IPS DF 4.7 (cell line): Measurements from ENCODE around the gene WWOX.
"Not testable (repeated sequence)": the region's sequence is repeated elsewhere in the genome, so short reads cannot be mapped to it uniquely, and the experiment has no call there.

ENCODE experiments used
- DNase-seq: peaks from one replicate; pipeline ENCODE4 v3.0.0-alpha.2; 2013; ENCODE audit warnings: low spot score; ENCODE audit errors: extremely low read depth

WWOX gene

DNA sequence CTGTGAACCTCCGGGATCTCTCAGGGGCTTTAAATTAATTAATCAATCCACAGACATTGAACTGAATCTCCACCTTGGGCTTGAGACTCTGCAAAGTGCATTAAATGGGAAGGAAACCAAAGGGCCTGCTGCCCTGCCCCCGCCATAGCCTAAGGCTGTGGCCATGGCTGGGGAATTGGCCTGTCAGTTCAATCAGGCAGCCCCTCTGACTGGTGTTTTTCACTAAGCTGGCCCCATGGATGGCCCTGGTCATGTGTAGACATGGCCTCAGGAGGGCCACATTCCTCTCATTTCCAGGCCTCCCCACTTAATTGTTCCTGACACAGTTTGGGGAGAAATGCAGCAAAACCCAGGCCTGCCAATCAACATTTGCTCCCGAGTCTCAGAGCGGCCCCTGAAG lies 499.8 kb downstream of the WWOX start:
- no peak for DNase-seq

DNA sequence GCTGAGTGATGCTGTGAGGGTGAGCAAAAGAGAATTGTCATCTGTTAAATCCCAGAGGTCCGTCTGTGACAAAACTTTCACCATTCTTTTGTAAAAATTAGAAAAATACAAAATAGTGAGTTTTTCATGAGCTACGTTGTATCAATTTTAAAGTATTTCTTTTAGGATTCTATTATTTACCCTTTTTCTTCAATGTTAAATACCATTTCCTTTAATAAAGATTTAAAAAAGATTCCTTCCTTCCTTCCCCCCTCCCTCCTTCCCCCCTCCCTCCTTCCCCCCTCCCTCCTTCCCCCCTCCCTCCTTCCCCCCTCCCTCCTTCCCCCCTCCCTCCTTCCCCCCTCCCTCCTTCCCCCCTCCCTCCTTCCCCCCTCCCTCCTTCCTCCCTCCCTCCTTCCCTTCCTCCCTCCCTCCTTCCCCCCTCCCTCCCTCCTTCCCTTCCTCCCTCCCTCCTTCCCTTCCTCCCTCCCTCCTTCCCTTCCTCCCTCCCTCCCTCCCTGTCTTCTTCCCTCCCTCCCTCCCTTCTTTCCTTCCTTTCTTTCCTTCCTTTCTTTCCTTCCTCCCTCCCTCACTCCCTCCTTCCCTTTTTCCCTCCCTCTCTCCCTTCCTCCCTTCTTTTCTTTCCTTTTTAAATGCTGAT lies 505.1 kb downstream of the WWOX start:
- DNase-seq = not testable (repeated sequence)

DNA sequence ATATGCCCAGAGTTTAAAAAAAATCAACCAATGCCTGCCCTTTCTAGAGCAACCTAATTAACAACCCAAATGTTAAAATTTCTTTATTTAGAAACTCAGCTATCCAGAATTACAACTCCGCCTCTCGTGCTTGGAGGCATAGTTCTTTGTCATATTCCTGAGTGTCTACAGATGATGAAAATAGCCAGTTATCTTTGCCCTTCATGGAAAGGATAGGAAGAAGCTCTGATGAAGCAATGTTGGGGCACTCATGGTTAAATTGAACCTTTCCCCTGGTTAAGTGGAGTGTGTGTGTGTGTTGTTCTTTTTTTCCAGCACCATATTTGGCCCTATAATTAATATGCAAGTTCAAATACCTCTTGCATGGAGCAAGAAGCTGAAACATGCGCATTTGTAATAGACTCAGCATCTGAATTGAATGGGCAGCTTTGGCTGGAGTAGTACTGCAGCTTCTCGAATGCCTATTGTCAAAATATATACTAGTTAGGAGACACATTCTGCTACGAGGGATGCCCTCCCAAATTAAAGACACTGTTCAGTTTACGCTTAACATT lies 506.2 kb downstream of the WWOX start:
- DNase-seq = no peak

GRCh38 chr16:78606545-78606944 lies 507.1 kb downstream of the WWOX start:
- DNase-seq = no peak

- no peak for DNase-seq
Observed at GRCh38 chr16:78607022-78607421, 507.6 kb downstream of the WWOX start.

DNA sequence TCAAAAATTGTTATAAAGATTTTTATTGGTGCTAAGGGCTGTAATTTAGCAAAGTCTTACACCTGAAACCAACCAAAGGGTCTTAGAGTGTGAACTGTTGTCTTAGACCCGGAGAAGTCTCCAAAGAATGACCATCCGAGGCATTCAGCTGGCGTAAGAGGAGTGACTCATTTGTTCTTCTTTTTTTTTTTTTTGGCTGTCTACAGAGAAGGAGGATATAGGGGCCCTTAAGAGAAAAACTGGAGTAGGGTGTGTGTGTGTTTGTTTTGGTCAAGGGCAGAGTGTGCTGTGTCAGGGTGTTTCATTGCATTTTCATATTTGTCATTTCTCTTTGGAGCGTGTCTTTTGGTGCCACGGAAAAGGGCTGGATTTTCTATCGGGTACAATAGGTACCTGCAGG lies 508.0 kb downstream of the WWOX start:
- DNase-seq = no peak

DNA sequence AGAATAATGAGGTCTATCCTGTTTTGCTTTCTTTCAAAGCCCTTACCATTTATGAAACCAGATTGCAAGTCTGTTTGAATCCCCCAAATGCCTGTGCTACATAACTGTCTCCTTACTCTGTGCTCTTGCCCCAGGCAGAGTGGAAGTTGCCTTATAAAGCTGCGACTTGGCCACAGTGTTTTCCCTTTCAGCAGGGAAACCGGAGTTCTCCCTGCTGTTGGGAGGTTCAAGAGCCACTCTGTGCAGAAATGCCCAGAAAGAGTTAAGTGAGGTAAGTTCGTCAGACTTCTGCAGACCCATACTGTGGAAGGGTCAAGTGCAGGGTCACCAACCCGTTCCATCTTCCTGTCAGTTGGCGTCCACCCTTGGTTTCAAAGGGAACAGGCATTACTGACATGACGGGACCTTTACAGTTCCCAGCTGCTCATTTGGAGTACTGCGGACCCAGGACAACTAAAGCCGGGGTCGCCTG lies 508.9 kb downstream of the WWOX start:
- DNase-seq = no peak

GRCh38 chr16:78609402-78610274 lies 510.2 kb downstream of the WWOX start:
- DNase-seq = no peak

DNA sequence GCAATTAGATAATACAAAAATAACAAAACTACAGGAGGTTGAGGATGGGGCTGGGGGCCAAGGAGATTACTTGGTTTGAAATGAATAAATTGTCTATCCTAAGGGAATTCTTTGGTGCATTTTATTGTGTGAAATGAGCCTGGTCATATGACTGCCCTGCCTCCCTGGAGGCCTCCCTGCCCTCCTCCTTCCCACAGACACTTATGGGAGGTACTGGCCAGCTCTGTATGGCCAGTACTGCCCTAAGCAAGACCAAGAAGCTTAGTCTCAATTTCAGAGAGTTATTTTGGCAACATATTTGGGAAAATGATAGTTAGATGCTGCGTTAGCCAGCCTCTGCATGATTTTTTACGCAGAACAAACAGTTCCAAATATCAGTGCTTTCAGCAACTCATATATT lies 511.9 kb downstream of the WWOX start:
- no peak for DNase-seq

- no peak for DNase-seq
Observed at GRCh38 chr16:78619811-78620210, 520.4 kb downstream of the WWOX start.

GRCh38 chr16:78620291-78620690 lies 520.8 kb downstream of the WWOX start:
- DNase-seq = no peak

DNA sequence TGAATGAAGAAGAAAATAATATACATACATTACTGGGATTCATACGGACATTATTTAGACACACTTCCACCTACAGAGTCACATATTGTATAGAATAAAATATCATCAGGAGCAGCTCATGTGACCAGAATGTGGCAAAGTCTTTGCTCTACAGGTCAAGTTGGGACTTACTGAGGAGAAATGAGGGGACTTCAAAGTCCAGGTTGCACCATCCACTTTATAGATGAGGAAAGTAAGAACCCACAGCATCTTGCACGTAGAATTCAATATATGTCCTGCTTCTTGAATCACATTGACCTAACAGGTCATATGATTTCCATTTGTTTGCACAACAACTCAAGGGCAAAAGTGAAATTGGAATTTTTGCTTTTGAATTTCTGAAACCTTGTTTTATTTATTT lies 524.3 kb downstream of the WWOX start:
- no peak for DNase-seq

GRCh38 chr16:78624366-78624765 lies 524.9 kb downstream of the WWOX start:
- DNase-seq = no peak

- DNase-seq = no peak
Observed at GRCh38 chr16:78628461-78629045, 529.1 kb downstream of the WWOX start.

DNA sequence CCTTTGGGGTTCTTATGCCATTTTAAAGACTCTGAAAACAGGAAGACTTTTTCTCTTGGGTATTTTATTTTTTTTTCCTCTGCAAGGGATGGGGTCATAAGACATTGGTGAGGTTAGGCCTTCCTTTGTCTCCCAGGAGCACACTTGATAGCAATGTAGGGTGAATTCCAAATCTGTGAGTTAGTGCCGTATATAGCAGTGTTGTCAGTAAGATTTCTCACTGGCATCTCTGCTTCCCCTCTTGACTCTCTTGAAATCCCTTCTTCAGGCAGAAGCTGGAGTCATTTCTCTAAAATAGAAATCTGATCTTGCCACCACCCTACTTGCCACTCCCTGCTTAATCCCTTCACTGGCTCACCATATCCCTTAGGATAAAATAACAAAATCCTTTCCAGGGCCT lies 529.7 kb downstream of the WWOX start:
- DNase-seq = no peak

DNA sequence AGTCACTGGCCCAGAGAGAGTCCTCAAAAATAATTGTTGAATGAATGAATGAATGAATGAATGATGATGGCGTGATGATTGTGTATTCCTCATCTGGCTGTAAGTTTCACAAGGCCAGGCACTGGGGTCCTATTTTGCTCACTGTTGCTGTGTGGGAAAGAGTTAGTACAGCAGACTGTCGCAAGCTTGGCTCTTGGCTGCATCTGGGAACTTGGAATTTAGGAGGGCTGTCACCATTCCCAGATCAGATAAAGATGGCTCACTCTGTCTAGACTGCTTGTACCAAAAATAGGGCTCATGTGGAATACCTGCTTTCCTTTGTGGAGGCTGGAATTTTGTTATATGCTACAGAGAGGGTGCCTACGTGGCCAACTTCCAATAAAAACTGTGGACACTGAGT lies 530.6 kb downstream of the WWOX start:
- DNase-seq = no peak

- no peak for DNase-seq
Observed at GRCh38 chr16:78633551-78633950, 534.1 kb downstream of the WWOX start.

DNA sequence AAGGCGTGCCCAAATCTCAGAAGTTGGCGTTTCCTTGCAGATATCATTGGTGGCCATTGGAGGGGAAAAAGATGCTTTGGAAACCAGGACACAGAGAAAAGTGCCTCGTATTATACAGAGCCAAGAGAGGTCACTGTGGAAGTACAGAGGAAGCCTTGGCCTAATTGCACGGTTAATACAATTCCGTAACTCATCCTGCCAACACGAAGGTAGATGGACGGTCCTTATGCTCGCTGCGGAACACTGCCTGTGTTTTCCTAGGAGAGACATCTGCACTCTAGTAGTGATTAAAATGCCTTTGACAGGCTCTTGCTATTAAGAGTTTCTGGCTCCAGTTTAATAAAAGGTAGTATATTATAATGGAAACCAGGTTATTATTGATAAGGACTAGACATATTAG lies 536.4 kb downstream of the WWOX start:
- DNase-seq = no peak

DNA sequence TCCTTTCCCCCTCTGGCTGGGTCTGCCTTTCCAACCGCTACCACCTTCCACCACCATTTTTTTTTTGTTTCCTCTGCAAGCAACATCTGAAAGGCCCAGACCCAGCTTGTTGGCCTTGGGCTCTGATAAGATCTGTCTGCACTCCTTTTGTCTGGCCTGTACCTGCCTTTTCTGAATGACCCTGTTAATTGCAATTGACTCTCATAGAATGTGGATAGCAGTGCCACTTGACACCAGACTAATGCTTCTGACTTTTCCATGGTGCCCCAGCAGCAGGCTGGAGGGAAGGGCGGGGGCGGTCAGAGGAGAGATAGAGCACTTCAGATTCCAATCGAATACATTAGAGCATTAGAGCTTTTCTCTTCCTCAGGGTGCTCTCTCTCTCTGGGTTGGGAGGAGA lies 538.9 kb downstream of the WWOX start:
- no peak for DNase-seq

GRCh38 chr16:78639775-78640174 lies 540.3 kb downstream of the WWOX start:
- no peak for DNase-seq

DNA sequence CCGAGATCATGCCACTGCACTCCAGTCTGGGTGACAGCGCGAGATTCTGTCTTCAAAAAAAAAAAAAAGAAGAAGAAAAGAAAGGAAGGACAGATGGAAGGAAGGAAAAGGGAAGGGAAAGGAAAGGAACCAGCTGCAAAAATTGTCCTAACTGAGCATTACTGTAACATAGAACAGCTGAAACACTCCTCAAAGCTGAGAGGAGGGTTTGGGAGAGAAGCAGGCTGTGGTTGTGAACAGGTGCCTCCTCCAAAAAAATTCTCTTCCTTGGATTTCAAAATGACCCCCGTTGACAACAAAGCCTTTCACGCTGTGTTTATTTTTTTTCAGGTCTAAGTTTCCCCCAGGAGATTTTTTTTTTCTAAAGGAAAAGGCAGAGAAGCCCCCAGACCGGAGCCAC lies 541.4 kb downstream of the WWOX start:
- DNase-seq = no peak

GRCh38 chr16:78641433-78641832 lies 542.0 kb downstream of the WWOX start:
- no peak for DNase-seq
